CD1c-positive myeloid dendritic cell (primary cell): ENCODE results near the gene SYNE1.
A peak's percentile ranks its signal among the peaks of the same experiment; 100 is the strongest.

Experiments
- DNase-seq: peaks from one replicate; pipeline ENCODE4 v3.0.0-alpha.2; 2016; ENCODE audit errors: extremely low spot score

The SYNE1 gene

GRCh38 chr6:152184917-152185574, 452.1 kb downstream of the SYNE1 start:
- DNase-seq = no peak

DNA sequence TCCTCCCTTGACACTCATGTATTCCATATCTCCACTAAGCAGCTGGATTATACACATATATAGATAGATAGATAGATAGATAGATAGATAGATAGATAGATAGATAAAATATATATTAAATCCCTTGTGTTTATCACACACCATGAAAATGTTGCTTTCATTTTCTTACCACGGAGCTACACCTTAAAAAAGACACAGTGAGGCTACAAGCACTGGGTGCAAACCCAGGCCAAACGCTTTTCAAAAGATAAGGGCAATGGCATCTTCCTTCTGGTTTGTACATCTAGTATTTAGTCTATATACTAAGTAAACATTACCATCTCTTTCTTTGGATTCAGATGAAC, 452.6 kb downstream of the SYNE1 start:
- DNase-seq = no peak

- no peak for DNase-seq
Observed at GRCh38 chr6:152180601-152181000, 456.6 kb downstream of the SYNE1 start.

DNA sequence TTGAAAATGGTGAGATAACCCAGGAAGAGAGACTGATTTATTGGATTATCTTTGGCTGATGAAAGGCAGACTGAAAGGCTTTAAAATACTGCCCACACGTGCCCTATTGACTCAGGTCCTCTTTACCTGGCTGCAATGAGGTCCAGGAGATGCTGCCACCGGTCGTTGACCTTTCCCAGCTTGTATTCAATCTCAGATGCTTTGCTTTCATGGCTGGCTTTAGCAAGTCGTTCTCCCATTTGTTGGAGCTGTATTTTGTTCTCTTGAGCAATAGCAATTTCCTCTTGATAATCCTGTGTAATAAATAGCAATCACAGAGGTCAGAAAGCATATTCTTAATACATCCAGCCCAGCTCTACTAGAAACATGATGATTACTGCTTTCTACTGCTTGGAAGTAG, 460.9 kb downstream of the SYNE1 start:
- no peak for DNase-seq

DNA sequence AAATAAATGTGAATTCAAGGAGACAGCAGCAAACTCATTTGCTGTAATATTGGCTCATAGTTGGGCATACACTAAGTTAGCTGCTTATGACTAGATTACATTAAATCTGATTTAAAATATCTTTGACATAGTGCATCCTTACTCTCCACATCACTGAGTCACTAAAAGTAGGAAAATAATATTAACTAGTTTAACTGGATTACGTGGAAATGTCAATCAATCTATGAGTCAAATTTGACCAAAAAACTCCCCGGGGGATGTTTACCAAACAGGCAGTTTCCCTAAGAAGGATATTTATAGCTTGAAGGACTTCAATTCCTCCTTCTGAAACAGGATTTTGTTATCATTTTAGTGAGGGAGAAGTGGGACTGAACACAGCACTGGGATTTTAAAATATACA, 463.2 kb downstream of the SYNE1 start:
- no peak for DNase-seq

DNA sequence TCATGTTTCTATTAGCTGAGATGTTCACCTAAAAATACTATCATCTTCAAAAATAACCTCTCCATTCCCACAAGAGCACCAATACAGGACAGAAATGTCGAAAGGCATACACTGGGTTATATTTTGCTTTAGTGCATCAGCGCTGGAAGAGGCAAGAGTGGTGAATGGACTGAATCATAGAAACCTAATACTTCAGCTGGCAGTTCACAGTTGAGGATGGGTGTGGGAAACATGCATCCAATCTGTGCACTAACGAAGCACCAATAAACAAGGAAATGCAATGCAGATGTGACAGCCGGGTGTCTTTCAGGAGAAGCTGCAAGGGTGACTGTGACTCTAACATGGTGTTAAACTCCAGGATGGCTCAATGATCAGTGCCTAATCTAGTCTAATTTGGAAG, 463.8 kb downstream of the SYNE1 start:
- DNase-seq = no peak

- no peak for DNase-seq
Observed at GRCh38 chr6:152170702-152171667, 466.2 kb downstream of the SYNE1 start.

DNA sequence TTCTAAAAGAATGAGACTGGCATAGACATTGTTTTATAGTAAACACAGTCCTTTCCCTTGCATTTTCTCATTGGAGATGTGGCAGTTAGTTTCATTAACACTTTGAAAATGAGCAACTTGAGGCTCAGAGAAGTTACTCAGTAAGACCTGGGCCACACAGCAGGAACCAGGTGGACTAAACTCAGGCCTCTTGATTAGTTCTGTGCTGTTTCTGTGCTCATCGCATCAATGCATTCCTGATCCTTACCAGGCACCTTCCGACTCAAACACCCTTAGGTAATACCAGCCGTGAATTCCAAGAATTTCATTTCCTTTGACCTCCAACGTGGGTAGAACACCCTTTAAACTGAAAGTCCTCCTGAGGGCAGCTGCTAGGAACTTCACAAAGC, 466.9 kb downstream of the SYNE1 start:
- DNase-seq = no peak

DNA sequence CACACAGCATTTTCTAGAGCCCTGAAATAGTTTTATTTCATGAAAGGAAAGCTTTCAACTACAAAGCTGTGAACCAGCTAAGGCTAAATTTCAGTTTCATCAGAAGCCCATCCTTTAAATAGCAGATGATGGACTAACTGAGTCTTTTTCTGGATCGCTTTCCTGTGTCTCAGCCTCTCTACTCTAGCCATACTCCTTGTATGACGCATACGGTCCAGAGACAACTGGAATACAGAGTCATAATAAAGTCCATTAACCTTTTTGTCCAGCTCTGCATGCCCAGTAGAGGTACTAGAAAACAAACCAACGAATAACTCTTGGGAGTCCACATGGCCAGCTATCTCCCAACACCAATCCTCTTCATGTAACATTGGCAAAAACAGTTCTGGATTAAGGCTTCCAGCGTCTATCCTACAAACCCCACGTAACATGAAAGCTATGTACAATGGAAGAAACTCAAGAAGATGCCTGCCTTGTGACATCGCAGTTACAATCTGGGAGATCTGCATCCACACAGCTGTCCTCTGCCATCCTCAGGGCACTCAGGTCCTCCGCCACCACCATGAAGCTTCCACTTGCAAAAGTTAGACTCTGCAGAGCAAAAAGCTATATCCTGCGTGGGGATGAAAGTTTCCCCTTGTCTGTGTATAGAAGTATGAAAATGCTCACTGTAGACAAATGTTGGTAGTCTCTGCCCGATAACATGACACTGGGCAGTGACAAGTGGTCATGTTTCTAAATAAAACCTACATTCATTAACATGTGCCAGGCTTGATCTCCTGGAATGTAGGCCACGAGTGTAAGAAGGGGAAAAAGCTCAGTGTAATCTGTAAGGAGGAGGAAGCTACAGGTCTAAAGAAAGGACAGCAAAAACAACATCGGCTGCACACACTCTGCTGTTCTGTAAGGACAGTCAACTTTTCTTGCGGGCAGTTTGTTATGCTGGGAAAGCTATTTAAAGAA, 469.2 kb downstream of the SYNE1 start:
- no peak for DNase-seq

DNA sequence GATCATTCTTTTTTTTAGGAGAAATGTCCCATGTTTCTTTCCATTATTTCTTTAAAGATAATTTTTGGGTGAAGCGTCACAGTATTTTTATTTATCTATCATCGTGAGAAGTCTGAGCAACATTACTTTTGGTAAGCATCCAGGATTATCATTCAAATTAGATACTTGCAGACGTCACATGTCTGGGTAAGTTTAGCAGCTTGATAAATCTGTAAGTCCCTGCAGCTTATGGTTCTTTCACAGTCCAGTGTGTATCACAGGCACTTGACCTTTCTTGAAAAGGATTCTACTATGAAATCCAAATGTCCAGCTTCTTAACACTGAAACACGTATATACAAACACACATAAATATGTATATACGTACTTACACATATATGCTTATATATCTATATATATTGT, 470.3 kb downstream of the SYNE1 start:
- no peak for DNase-seq

DNA sequence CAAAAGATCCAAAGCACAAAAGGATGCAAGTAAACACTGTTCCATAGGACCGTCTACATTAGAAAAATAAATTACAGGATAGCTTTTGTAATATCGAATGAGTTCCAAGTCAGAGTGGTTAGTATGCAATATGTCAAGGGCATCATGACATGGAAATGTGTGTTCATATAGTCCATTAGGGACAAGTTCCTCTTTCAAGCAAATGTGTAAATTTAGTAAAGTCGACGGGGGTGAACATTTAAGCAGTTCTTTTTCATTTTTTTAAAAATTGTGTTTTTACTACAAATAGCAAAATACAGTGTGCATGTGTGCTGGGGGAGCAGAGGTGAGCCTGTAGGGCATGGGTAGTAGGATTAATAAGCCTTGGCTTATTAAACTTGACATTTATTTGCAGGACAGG, 470.7 kb downstream of the SYNE1 start:
- DNase-seq = no peak

GRCh38 chr6:152164957-152165356, 472.2 kb downstream of the SYNE1 start:
- no peak for DNase-seq

DNA sequence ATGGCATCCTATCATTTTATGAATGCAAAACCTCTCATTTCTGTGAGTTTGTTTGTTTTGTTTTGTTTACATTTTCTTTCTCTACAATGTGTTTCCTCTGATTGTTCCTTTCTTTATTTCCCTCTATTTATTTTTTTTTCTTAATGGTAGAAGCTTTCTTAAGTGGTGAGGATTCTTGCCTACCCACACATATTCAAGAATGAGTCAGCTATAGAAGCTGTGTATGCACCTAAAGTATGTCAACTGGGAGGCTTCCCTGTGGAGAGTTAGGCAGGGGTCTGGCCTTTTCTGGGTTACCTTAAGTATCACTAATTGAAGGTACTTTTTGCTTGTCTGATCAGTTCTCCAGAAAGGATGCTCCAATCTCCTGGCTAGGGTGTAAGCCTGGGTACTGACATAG, 475.7 kb downstream of the SYNE1 start:
- no peak for DNase-seq

- DNase-seq = no peak
Observed at GRCh38 chr6:152160346-152160745, 476.8 kb downstream of the SYNE1 start.

GRCh38 chr6:152155792-152156191, 481.4 kb downstream of the SYNE1 start:
- DNase-seq = no peak

GRCh38 chr6:152154559-152155356, 482.4 kb downstream of the SYNE1 start:
- no peak for DNase-seq

- DNase-seq = peak; percentile 9
Observed at GRCh38 chr6:152151920-152152319, 485.2 kb downstream of the SYNE1 start.

DNA sequence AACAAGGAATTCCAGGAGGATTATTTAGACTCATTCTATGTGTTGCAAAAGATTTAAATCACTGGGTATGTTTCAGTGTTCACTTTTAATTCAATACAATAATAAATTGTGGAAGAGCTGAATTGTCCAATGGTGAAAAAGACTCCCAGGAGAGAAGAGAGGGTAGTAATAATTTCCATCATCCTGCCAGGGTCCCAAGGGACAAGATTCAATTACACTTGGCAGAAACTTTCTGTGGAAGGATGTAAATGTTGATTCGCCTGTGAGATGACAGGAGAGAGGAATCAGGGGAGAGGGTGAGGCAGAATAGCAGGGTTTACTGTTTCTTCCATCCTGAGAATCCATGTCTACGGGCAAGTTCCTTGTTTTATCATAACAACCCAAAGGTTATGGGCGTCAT, 487.0 kb downstream of the SYNE1 start:
- DNase-seq = no peak

DNA sequence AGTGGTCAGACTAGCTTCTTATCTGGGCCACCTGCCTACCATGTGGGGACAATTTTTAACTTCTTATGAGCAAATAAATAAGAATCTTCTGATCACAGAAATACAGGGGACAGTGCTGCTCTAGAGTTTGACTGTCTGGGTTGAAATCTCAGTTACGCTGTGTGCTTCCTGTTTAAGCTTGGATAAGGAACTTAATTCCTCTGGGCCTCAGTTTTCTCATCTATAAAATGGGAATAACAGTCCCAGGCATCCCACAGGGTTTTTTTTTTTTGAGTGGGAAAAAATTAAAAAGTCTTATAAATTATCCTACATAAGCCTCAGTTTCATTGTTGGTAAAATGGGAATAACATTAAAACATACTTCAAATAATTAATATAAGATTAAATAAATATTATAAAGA, 488.8 kb downstream of the SYNE1 start:
- DNase-seq = no peak

GRCh38 chr6:152147269-152147668, 489.9 kb downstream of the SYNE1 start:
- DNase-seq = no peak

GRCh38 chr6:152146385-152146784, 490.8 kb downstream of the SYNE1 start:
- no peak for DNase-seq
